ENCODE measurements around the gene ACOT11.

Gene ACOT11

GRCh38 chr1:54603241-54603640 lies 55.2 kb downstream of the ACOT11 start:
- no peak for TF ChIP-seq CTCF (IDR thresholded peaks at IDR 0.05; ENCODE audit: low read depth, low read length)
- H3K36me3 ChIP-seq: peaks cover 1% of the 10 kb centered on the region; the same call in 1 of the 2 replicates
- H3K9me3 ChIP-seq (ENCODE audit: severe bottlenecking): no peaks in the 10 kb centered on the region
- H3K27me3 ChIP-seq (ENCODE audit: insufficient read depth, low read depth, severe bottlenecking): no peaks in the 10 kb centered on the region
- no peak for DNase-seq
- no peak overlapping the region for H3K27ac ChIP-seq
- no peak overlapping the region for H3K4me3 ChIP-seq (ENCODE audit: low read depth, low read length)

- no peaks in the 10 kb centered on the region; the same call in 1 of the 2 replicates for H3K36me3 ChIP-seq
- no peak for TF ChIP-seq CTCF (IDR thresholded peaks at IDR 0.05; ENCODE audit: low read depth, low read length)
- H3K27ac ChIP-seq: no peak overlapping the region
- no peaks in the 10 kb centered on the region for H3K27me3 ChIP-seq (ENCODE audit: insufficient read depth, low read depth, severe bottlenecking)
- no peaks in the 10 kb centered on the region for H3K9me3 ChIP-seq (ENCODE audit: severe bottlenecking)
- no peak for DNase-seq
- no peak overlapping the region for H3K4me3 ChIP-seq (ENCODE audit: low read depth, low read length)
Measured at GRCh38 chr1:54604051-54604450, 56.0 kb downstream of the ACOT11 start.

- Histone ChIP-seq H3K27me3 (ENCODE audit: insufficient read depth, low read depth, severe bottlenecking) (no peaks in the 10 kb centered on the region), H3K36me3 (no peaks in the 10 kb centered on the region; the same call in 1 of the 2 replicates), H3K27ac (no peak overlapping the region), H3K4me3 (ENCODE audit: low read depth, low read length) (no peak overlapping the region), H3K9me3 (ENCODE audit: severe bottlenecking) (no peaks in the 10 kb centered on the region)
- no peak for TF ChIP-seq CTCF (IDR thresholded peaks at IDR 0.05; ENCODE audit: low read depth, low read length)
- DNase-seq: no peak
Measured at GRCh38 chr1:54604572-54605370, 56.7 kb downstream of the ACOT11 start.

GRCh38 chr1:54606096-54606989 lies 58.3 kb downstream of the ACOT11 start:
- DNase-seq: no peak
- no peak for TF ChIP-seq CTCF (IDR thresholded peaks at IDR 0.05; ENCODE audit: low read depth, low read length)
- Histone ChIP-seq H3K4me3 (ENCODE audit: low read depth, low read length) (no peak overlapping the region), H3K9me3 (ENCODE audit: severe bottlenecking) (no peaks in the 10 kb centered on the region), H3K36me3 (no peaks in the 10 kb centered on the region; the same call in 1 of the 2 replicates), H3K27ac (no peak overlapping the region), H3K27me3 (ENCODE audit: insufficient read depth, low read depth, severe bottlenecking) (no peaks in the 10 kb centered on the region)

GRCh38 chr1:54606990-54607325 lies 58.9 kb downstream of the ACOT11 start:
- no peaks in the 10 kb centered on the region; the same call in 1 of the 2 replicates for H3K36me3 ChIP-seq
- no peaks in the 10 kb centered on the region for H3K27me3 ChIP-seq (ENCODE audit: insufficient read depth, low read depth, severe bottlenecking)
- H3K9me3 ChIP-seq (ENCODE audit: severe bottlenecking): no peaks in the 10 kb centered on the region
- H3K4me3 ChIP-seq (ENCODE audit: low read depth, low read length): no peak overlapping the region
- H3K27ac ChIP-seq: no peak overlapping the region
- no peak for TF ChIP-seq CTCF (IDR thresholded peaks at IDR 0.05; ENCODE audit: low read depth, low read length)
- DNase-seq: no peak
